ENCODE measurements around the gene CHST1.

Gene CHST1

DNA sequence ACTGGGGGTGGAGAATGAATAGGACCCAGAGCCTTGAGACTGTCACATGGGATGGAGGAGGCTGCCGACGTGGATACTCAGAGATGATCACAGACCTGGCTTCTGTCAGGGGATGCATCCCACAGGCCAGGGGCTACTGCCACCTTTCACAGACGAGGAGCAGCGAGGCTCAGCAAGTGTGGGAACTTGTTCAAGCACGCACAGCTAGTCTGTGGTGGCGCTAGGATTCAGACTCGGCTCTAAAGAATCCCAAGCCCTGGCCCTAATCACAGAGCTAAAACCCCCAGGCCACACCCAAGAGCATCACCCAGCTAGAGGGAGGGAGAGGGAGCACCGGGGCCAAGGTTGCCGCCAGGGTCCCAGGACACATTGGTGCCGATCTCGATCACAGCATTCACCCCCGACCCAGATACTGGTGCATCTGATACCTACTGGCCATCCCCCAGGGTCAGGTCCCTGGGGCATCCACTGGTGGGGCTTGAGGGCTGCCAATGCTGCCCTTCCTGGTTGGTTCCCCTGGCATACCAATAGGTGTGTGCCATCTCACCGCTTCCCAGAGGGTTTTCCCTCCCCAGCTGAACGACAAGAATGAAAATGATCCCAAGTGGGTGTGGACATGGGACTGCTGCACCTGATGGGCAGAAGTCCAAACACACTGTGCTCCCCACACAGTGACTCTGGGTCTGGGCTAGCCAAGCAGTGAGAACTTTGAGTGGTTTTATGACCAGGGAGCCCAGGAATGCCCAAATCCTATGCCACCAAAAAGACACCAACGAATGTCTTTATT lies 6.2 kb downstream of the CHST1 start:
- DNase-seq = no peak

DNA sequence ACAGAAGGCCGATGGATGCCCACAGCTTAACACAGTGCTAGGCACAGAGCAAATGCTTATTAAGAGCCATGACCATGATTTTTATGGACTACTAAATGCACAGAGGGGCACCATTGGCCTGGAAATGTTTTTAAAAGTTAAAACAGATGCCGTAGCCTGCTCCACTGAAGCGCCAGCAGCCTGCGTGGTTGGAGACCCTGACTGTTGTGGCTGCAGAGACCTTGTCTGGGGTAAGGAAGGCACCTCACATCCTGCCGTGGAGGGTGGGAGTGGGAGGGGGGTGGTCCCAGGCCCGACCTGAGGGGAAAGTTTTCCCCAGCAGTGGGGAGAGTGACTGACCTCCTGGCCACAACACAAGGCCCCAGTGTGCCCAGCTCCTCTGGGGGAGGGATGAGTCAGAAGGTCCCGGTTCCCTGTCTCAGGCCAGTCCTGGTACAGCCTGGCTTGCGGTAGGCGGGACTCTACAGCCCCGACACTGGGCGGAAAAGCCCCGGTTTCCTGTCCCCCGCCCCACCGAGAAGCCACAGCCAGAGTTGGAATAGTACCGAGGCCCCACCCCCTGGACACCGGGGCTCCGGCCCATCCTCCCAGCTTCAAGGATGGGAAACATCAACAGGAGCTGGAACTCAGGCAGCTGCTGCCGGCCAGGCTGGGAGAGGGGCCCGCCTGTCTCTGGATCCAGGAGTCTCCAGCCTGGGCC lies 7.0 kb downstream of the CHST1 start:
- no peak for DNase-seq

GRCh38 chr11:45657496-45658260 lies 7.7 kb downstream of the CHST1 start:
- no peak for DNase-seq

DNA sequence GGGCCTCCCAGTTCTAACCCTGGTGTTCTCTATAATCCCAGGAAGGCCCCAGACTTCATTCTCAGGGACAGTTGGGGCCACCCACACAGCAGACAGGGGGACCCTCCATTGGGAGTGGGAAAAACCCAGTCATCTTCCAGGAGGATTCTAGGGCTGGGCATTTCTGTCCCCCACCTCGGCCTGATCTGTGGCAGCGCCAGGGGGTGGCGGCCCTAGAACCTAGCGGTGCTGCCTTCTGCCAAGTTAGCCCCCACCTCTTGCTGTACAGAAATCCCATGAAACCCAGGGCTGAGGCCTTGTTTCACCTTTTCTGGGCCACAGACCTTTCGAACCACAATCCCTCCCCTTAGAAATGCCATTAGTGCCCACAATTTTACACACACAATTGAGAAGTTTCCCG lies 9.6 kb downstream of the CHST1 start:
- DNase-seq = no peak

- DNase-seq = peak; percentile 63
These were observed 10.1 kb downstream of the CHST1 start for GRCh38 chr11:45655347-45655756.

DNA sequence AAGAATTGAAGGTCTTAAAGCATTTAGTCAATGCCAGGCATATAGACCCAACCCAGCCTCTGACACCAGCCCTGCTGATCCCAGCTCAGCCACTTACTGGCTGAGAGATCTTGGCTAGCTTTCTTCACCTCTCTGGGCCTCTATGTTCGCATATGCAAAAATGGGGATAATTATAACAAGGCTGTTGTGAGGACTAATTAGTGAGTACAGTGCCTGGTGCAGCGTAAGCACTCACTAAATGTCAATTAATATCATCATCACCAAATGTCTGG lies 10.5 kb downstream of the CHST1 start:
- no peak for DNase-seq

- no peak for DNase-seq
These were observed 11.0 kb downstream of the CHST1 start for GRCh38 chr11:45654231-45655011.

GRCh38 chr11:45653277-45653676 lies 12.1 kb downstream of the CHST1 start:
- DNase-seq = no peak

GRCh38 chr11:45652781-45653180 lies 12.6 kb downstream of the CHST1 start:
- no peak for DNase-seq

- no peak for DNase-seq
These were observed 13.3 kb downstream of the CHST1 start for GRCh38 chr11:45651841-45652749.

- no peak for DNase-seq
These were observed 14.3 kb downstream of the CHST1 start for GRCh38 chr11:45651156-45651555.

DNA sequence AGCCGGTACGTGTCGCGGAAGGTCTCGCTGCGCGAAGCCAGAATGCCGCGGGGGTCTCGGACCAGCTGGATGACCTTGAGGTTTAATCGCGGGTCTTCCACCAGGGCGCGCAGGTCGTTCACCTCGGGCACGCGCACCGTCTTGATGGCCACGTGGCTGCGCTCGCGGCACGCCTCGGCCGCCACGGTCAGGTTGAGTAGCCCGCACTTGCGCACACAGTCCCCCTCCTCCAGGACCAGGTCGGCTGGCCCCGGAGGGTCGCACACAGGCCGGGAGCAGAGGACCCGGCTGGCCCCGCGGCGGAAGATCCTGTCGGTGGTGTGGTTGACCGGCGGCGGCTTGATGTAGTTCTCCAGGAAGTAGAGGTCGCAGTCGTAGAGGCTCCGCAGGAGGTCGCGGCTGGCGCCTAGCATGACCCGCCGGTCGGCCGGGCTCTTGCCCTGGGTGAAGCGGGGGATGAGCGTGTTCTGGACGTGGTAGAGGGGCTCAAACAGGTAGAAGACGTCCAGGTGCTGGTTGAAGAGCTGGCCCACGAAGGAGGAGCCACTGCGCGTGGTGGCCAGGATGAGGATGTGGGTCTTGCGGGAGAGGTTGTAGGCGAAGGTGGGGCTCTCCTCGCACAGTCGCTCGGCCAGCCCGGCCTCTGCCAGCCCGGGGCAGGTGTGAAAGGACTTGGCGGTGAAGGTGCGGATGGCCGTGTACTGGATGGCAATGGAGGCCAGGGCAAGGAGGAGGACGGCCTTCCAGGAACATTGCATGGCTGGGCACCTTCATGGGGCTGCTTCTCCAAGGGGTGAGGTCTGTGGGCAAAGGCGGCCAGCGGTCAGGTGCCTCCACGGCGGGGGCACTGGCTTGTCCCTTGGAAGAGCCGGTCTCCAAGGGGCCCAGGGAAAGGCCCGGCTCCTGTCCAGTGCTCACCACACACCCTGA lies 15.0 kb downstream of the CHST1 start:
- no peak for DNase-seq

DNA sequence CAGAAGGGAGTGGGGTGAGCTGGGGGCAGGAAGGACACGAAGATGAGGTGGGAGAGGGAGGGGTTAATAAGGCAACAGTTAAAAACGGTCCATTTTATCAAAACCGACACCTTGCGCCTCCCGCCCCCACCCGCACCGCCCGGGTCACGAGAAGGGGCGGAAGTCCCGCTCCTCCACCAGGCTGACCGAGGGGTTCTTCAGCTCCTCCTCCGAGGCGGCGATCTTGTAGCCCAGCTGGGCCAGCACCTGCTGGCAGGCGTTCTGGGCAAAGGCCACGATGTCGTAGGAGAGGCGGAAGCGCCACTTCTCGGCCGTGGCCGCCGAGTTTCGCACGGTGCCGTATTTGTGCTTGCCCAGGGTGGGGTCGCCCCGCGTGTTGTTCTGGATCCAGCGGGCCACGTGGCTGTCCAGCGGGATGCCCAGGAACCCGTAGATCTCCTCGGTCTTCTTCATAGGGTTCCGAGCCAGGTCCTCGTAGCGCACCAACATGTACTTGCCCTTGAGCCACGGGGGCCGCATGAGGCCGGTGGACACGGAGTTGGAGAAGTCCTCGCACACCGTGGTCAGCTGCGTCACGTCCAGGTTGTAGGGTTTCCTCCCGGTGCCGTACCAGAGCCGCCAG lies 15.8 kb downstream of the CHST1 start:
- no peak for DNase-seq

- DNase-seq = no peak
These were observed 16.5 kb downstream of the CHST1 start for GRCh38 chr11:45648931-45649330.

GRCh38 chr11:45647786-45648185 lies 17.6 kb downstream of the CHST1 start:
- no peak for DNase-seq

DNA sequence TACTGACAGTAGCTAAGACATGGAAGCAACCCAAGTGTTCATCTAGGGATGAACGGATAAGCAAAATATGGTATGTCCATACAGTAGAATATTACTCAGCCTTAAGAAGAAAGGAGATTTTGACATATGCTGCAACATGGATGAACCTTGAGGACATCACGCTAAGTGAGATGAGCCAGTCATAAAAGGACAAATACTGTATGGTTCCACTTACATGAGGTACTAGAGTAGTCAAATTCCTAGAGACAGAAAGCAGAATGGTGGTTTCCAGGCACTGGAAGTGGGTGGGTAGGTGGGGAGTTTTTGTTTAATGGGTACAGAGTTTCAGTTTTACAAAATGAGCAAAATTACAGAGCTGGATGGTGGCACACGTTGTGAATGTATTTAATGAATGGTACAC lies 18.1 kb downstream of the CHST1 start:
- no peak for DNase-seq

GRCh38 chr11:45646275-45646927 lies 19.0 kb downstream of the CHST1 start:
- no peak for DNase-seq

GRCh38 chr11:45644981-45645889 lies 20.2 kb downstream of the CHST1 start:
- no peak for DNase-seq

Measured in CD4-positive, alpha-beta T cell treated with Interleukin-17A for 4 hours (primary cell).